IMR-90 (cell line): ENCODE measurements around the gene DDX42. TPM values are rescaled to one million over a fixed set of nuclear protein-coding genes. Genes with fewer than 3 reads are reported as not detected.

Experiments used
- ATAC-seq: fragments of 200-7000 bp; cut with Tn5 transposase; 2 replicates; pipeline ENCODE4 v1.9.1; 2020; ENCODE audit warnings: low read depth, mild to moderate bottlenecking, moderate library complexity
- BruUV-seq: library from RNA; stranded (reverse); fragments of 400-500 nt; replicated peaks from 2 replicates; lab custom pipeline; 2021; lab: Mats Ljungman, UMichigan
- CTCF ChIA-PET: fragments of 300-600 bp; formaldehyde crosslinking; extraction: SDS; loops from one replicate; lab custom pipeline; 2021; ENCODE audit warnings: antibody characterized with exemption; lab: Yijun Ruan, JAX
- POLR2A ChIA-PET: fragments of 300-600 bp; sonication (Branson Sonifier 250); formaldehyde crosslinking; loops from one replicate; lab custom pipeline; 2022; ENCODE audit warnings: antibody characterized with exemption; ENCODE audit not compliant: unreplicated experiment; lab: Charles Lee
- DNase-seq: peaks from one replicate; pipeline ENCODE4 v3.0.0; 2013
- H2AFZ ChIP-seq: replicated peaks from 2 replicates; pipeline ENCODE3; 2013; ENCODE audit warnings: low read length, mild to moderate bottlenecking; ENCODE audit not compliant: poor library complexity
- H2AK5ac ChIP-seq: 2 replicates; pipeline ENCODE4 v1.6.1; 2013; ENCODE audit warnings: low read depth, low read length, inconsistent platforms
- H2AK9ac ChIP-seq: replicated peaks from 2 replicates; pipeline ENCODE3; 2013; ENCODE audit warnings: mild to moderate bottlenecking, low read depth, low read length, moderate library complexity; ENCODE audit not compliant: poor library complexity
- H2BK120ac ChIP-seq: 2 replicates; pipeline ENCODE4 v1.6.1; 2013; ENCODE audit warnings: low read depth, low read length, inconsistent platforms
- H2BK15ac ChIP-seq: 3 replicates; pipeline ENCODE4 v1.6.1; 2013; ENCODE audit warnings: low read depth, low read length, inconsistent platforms
- H2BK20ac ChIP-seq: 2 replicates; pipeline ENCODE4 v1.6.1; 2013; ENCODE audit warnings: low read depth, mild to moderate bottlenecking, inconsistent platforms, low read length, moderate library complexity
- H2BK5ac ChIP-seq: 2 replicates; pipeline ENCODE4 v1.6.1; 2013; ENCODE audit warnings: mild to moderate bottlenecking, low read depth, low read length, inconsistent platforms; ENCODE audit not compliant: poor library complexity, severe bottlenecking
- H3K14ac ChIP-seq: replicated peaks from 2 replicates; pipeline ENCODE4 v1.6.1; 2013; ENCODE audit warnings: low read depth, low read length, inconsistent platforms
- H3K18ac ChIP-seq: 2 replicates; pipeline ENCODE4 v1.6.1; 2013; ENCODE audit warnings: low read depth, low read length, control low read depth
- H3K23ac ChIP-seq: 2 replicates; pipeline ENCODE4 v1.6.1; 2013; ENCODE audit warnings: low read depth, low read length, inconsistent platforms
- H3K27ac ChIP-seq: 2 replicates; pipeline ENCODE4 v1.5.1; 2013; ENCODE audit warnings: mild to moderate bottlenecking, control low read depth, low read length; ENCODE audit not compliant: insufficient read depth
- H3K27me3 ChIP-seq: 2 replicates; pipeline ENCODE4 v1.6.1; 2013; ENCODE audit warnings: low read length; ENCODE audit not compliant: control insufficient read depth, insufficient read depth
- H3K36me3 ChIP-seq: 2 replicates; pipeline ENCODE4 v1.6.1; 2013; ENCODE audit warnings: low read length, mixed read lengths; ENCODE audit not compliant: control insufficient read depth, insufficient read depth
- H3K4ac ChIP-seq: 2 replicates; pipeline ENCODE4 v1.6.1; 2013; ENCODE audit warnings: low read depth, low read length, inconsistent platforms
- H3K4me1 ChIP-seq: 2 replicates; pipeline ENCODE4 v1.6.1; 2013; ENCODE audit warnings: low read length, mixed read lengths; ENCODE audit not compliant: control insufficient read depth, insufficient read depth
- H3K4me2 ChIP-seq: 2 replicates; pipeline ENCODE4 v1.6.1; 2013; ENCODE audit warnings: low read depth, mild to moderate bottlenecking, control low read depth, low read length, moderate library complexity
- H3K4me3 ChIP-seq: 2 replicates; pipeline ENCODE4 v1.5.1; 2013; ENCODE audit warnings: low read depth, mild to moderate bottlenecking, control low read depth, low read length, moderate library complexity; ENCODE audit not compliant: insufficient read depth
- H3K56ac ChIP-seq: 2 replicates; pipeline ENCODE4 v1.6.1; 2013; ENCODE audit warnings: low read length, inconsistent platforms; ENCODE audit not compliant: insufficient read depth; ENCODE audit errors: extremely low read depth
- H3K79me1 ChIP-seq, 2 experiments: 2 replicates each; pipeline ENCODE4 v1.6.1; 2013; ENCODE audit warnings: low read length in 2 of 2, inconsistent platforms in 1 of 2, low read depth in 1 of 2
- H3K9ac ChIP-seq: 2 replicates; pipeline ENCODE4 v1.6.1; 2013; ENCODE audit warnings: low read depth, low read length, control low read depth
- H3K9me1 ChIP-seq: 2 replicates; pipeline ENCODE4 v1.6.1; 2013; ENCODE audit warnings: low read length, inconsistent platforms; ENCODE audit not compliant: insufficient read depth
- H3K9me3 ChIP-seq: 2 replicates; pipeline ENCODE4 v1.6.1; 2013; ENCODE audit warnings: low read length; ENCODE audit not compliant: control insufficient read depth, insufficient read depth
- H4K20me1 ChIP-seq: 2 replicates; pipeline ENCODE4 v1.6.1; 2013; ENCODE audit warnings: low read length, inconsistent platforms; ENCODE audit not compliant: insufficient read depth
- H4K5ac ChIP-seq: 2 replicates; pipeline ENCODE4 v1.6.1; 2013; ENCODE audit warnings: mild to moderate bottlenecking, low read depth, low read length, control low read depth
- H4K8ac ChIP-seq, 2 experiments: 2 replicates each; pipeline ENCODE4 v1.6.1; 2013; ENCODE audit warnings: low read depth in 2 of 2, low read length in 2 of 2, control low read depth in 1 of 2, inconsistent platforms in 1 of 2
- H4K91ac ChIP-seq: 2 replicates; pipeline ENCODE4 v1.6.1; 2013; ENCODE audit warnings: low read depth, low read length, inconsistent platforms; ENCODE audit not compliant: insufficient read depth
- MAFK ChIP-seq: IDR thresholded peaks from 2 replicates; pipeline ENCODE4 v1.6.1; 2012; ENCODE audit warnings: low read depth, low read length, improper control_type of control experiment
- POLR2A ChIP-seq: IDR thresholded peaks from 2 replicates; pipeline ENCODE4 v1.6.1; 2012; ENCODE audit warnings: mild to moderate bottlenecking, low read depth, low read length
- RCOR1 ChIP-seq: IDR thresholded peaks from 2 replicates; pipeline ENCODE4 v1.6.1; 2012; ENCODE audit warnings: mild to moderate bottlenecking, low read length, improper control_type of control experiment; ENCODE audit not compliant: insufficient replicate concordance
- WGBS, 2 experiments: methylation state at CpG; one replicate each; pipeline versions ENCODE4 v1.1.5 to v1.1.7; 2013; ENCODE audit warnings: missing lambda C conversion rate in 2 of 2; ENCODE audit not compliant: insufficient read length in 1 of 2; ENCODE audit errors: extremely low coverage in 2 of 2; 5-methylcytosine and 5-hydroxymethylcytosine counted together
- dilution Hi-C: fragments of 300-500 bp; cut with HindIII; formaldehyde crosslinking; loops from one replicate; pipeline ENCODE4 v1.14.3; 2018; ENCODE audit warnings: low sequenced_read_pairs; ENCODE audit not compliant: unreplicated experiment
- in situ Hi-C: fragments of 300-500 bp; cut with MboI; formaldehyde crosslinking; loops from 3 replicates; pipeline ENCODE4 v1.14.3; 2019; ENCODE audit warnings: low sequenced_read_pairs, inconsistent platforms, mixed read lengths
- intact Hi-C: fragments of 100-400 bp; cut with micrococcal nuclease; formaldehyde crosslinking; loops from 2 replicates; pipeline ENCODE4 v1.10.0; 2022
- polyA plus RNA-seq, 3 experiments: library from polyadenylated mRNA; depleted of rRNA; stranded (reverse); fragments of >200 nt; gene quantifications; 2 replicates each; pipeline ENCODE4 v1.2.3, GENCODE V29; 2012; ENCODE audit warnings: low replicate concordance in 1 of 3
- total RNA-seq: library from RNA; depleted of rRNA; stranded (reverse); fragments of >200 nt; gene quantifications from 2 replicates; pipeline ENCODE4 v1.2.3, GENCODE V29; 2012

Gene DDX42
- total and polyA plus RNA-seq, 2 of the 4 experiments (the other 2 are of a cell fraction), result 75.8 to 91.5 TPM

DNA sequence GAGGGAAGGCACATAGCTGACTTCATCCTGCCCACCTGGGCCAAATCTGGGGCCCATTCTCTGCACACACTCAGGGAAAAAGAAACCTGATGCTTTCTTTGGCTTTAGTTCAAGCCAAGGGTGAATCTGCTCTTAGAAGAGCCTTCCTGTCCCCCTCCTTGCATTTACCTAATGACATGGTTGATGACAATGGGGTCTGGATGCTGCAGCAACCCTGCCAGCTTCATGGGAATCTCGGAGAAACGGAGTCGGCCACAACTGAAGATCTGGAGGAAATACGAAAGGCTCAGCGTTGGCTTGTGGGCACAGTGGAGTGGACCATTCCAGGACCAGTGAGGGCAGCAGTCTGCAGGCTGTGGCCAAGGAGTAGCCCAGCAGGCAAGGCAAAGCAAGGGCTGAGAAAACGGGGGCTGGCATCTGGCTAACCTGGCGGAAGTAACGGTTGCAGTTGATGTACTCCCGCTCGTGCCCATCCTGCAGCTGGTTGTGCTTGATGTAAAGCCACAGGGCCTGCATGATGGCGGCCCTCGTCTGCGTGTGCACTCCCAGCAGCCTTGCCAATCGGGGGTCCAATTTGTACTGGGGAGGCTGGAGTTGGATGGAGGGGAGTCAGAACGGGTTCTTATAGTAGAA lies 59.9 kb downstream of the DDX42 start:
- no peak for ATAC-seq
- 92% methylated on average over 5 of the region's 15 CpGs; no CpG with 5 or more reads in 1 of the 2 experiments for WGBS, 2 experiments
- Histone ChIP-seq H4K5ac (no peak overlapping the region), H4K20me1 (peaks cover 51% of the 10 kb centered on the region), H3K23ac (no peak overlapping the region), H2AK9ac (peak overlapping the region; percentile 82), H4K91ac (no peak overlapping the region), H2BK20ac (no peak overlapping the region), H4K8ac (no peak overlapping the region), H3K9me1 (no peaks in the 10 kb centered on the region; the same call in 1 of the 2 replicates), H2BK15ac (no peak overlapping the region), H3K4me1 (peaks cover 7% of the 10 kb centered on the region), H3K9me3 (no peaks in the 10 kb centered on the region), H3K9ac (no peak overlapping the region), H2BK120ac (no peak overlapping the region), H3K56ac (no peak overlapping the region), H3K27ac (no peak overlapping the region), H3K4me3 (no peak overlapping the region), H3K4me2 (no peak overlapping the region), H3K79me1 (peaks cover 21 to 79% of the 10 kb centered on the region in 2 experiments), H3K4ac (no peak overlapping the region), H2AK5ac (no peak overlapping the region), H3K27me3 (no peaks in the 10 kb centered on the region), H3K36me3 (peaks cover 71% of the 10 kb centered on the region), H3K14ac (no peak overlapping the region), H2BK5ac (peak overlapping the region; percentile 6), H3K18ac (no peak overlapping the region), H2AFZ (no peak overlapping the region)
- POLR2A ChIA-PET, result interaction anchor here (0.7 kb wide), 1 partner anchor 17 kb away, joined by 3 read pairs; no protein-coding TSS in a partner anchor
- CTCF ChIA-PET, result interaction anchor here (0.6 to 1.4 kb wide), 3 partner anchors 33 to 267 kb away, joined by 3 read pairs; no protein-coding TSS in a partner anchor
- dilution Hi-C loops (no loop called here), intact Hi-C loops (no loop called here), in situ Hi-C loops (no loop called here)
- no TSS peak for BruUV-seq
- DNase-seq, result no peak
- no peak for TF ChIP-seq POLR2A
- no peak for TF ChIP-seq RCOR1
- no peak for TF ChIP-seq MAFK
